Hepatocyte (in vitro differentiated cells): ENCODE results near the gene VAV2. TPM values are rescaled to one million over a fixed set of nuclear protein-coding genes. Genes with fewer than 3 reads are reported as not detected.

Experiments used
- DNase-seq: peaks from one replicate; pipeline ENCODE4 v3.0.0-alpha.2; 2016; ENCODE audit warnings: low spot score
- H2AFZ ChIP-seq: fragments of 200-600 bp; sonication (generic); 2 replicates; pipeline ENCODE4 v1.6.0; 2016; ENCODE audit warnings: antibody characterized with exemption, mild to moderate bottlenecking
- H3K27ac ChIP-seq: fragments of 200-600 bp; sonication (generic); 2 replicates; pipeline ENCODE4 v1.5.1; 2016; ENCODE audit warnings: mild to moderate bottlenecking
- H3K27me3 ChIP-seq: fragments of 200-600 bp; sonication (generic); 2 replicates; pipeline ENCODE4 v1.6.1; 2016
- H3K36me3 ChIP-seq: fragments of 200-600 bp; sonication (generic); replicated peaks from 2 replicates; pipeline ENCODE4 v1.5.1; 2016; ENCODE audit warnings: low read depth; ENCODE audit not compliant: insufficient read depth
- H3K4me1 ChIP-seq: fragments of 200-600 bp; sonication (generic); 2 replicates; pipeline ENCODE4 v1.5.1; 2016; ENCODE audit warnings: mild to moderate bottlenecking, moderate library complexity; ENCODE audit not compliant: insufficient read depth
- H3K4me2 ChIP-seq: fragments of 200-600 bp; sonication (generic); 2 replicates; pipeline ENCODE4 v1.6.0; 2016
- H3K4me3 ChIP-seq: fragments of 200-600 bp; sonication (generic); 2 replicates; pipeline ENCODE4 v1.5.1; 2016; ENCODE audit warnings: mild to moderate bottlenecking
- H3K79me2 ChIP-seq: fragments of 200-600 bp; sonication (generic); 2 replicates; pipeline ENCODE4 v1.6.0; 2017; ENCODE audit warnings: mild to moderate bottlenecking
- H3K9me2 ChIP-seq: fragments of 200-600 bp; sonication (generic); replicated peaks from 2 replicates; pipeline ENCODE4 v1.6.0; 2017; ENCODE audit warnings: mild to moderate bottlenecking; ENCODE audit not compliant: insufficient read depth
- H3K9me3 ChIP-seq: fragments of 200-600 bp; sonication (generic); 2 replicates; pipeline ENCODE4 v1.5.1; 2016; ENCODE audit warnings: low read depth, mild to moderate bottlenecking
- H4K20me1 ChIP-seq: fragments of 200-600 bp; sonication (generic); 2 replicates; pipeline ENCODE4 v1.6.0; 2016; ENCODE audit warnings: mild to moderate bottlenecking; ENCODE audit not compliant: insufficient read depth, poor library complexity, severe bottlenecking
- CTCF ChIP-seq: fragments of 200-600 bp; sonication (generic); IDR thresholded peaks from 2 replicates; pipeline ENCODE4 v1.5.1; 2016; ENCODE audit warnings: antibody characterized with exemption, mild to moderate bottlenecking; ENCODE audit not compliant: poor library complexity
- EZH2 ChIP-seq: fragments of 200-600 bp; sonication (generic); IDR thresholded peaks from 2 replicates; pipeline ENCODE4 v1.6.1; 2016; ENCODE audit warnings: antibody characterized with exemption, mild to moderate bottlenecking, borderline replicate concordance
- EZH2phosphoT487 ChIP-seq: fragments of 200-600 bp; sonication (generic); IDR thresholded peaks from one replicate; pipeline ENCODE4 v1.6.1; 2018; ENCODE audit warnings: antibody characterized with exemption, mild to moderate bottlenecking, low read depth, moderate library complexity; ENCODE audit not compliant: unreplicated experiment, severe bottlenecking
- WGBS: methylation state at CpG from one replicate; pipeline ENCODE4 v1.1.6; 2016; ENCODE audit warnings: low lambda C conversion rate; ENCODE audit errors: missing lambda C conversion rate; 5-methylcytosine and 5-hydroxymethylcytosine counted together
- polyA plus RNA-seq: library from polyadenylated mRNA; unstranded; fragments of >200 nt; fragmentation: Nextera tagmentation; extraction: Ambion mirVana; gene quantifications from 2 replicates; pipeline ENCODE4 v1.2.1, GENCODE V29; 2016
- total RNA-seq: library from RNA; depleted of rRNA; stranded (reverse); fragments of >200 nt; gene quantifications from 2 replicates; pipeline ENCODE4 v1.2.3, GENCODE V29; 2014

Gene VAV2
- total and polyA plus RNA-seq, 2 experiments from 2014 or later: 24.9 to 27.7 TPM

- Histone ChIP-seq H3K9me3 (no peaks in the 10 kb centered on the region), H3K27me3 (no peaks in the 10 kb centered on the region), H4K20me1 (no peaks in the 10 kb centered on the region), H3K36me3 (no peaks in the 10 kb centered on the region), H3K79me2 (no peaks in the 10 kb centered on the region), H3K4me1 (peaks cover 4% of the 10 kb centered on the region), H2AFZ (no peak overlapping the region), H3K27ac (no peak overlapping the region), H3K9me2 (no peaks in the 10 kb centered on the region), H3K4me2 (no peak overlapping the region), H3K4me3 (no peak overlapping the region)
- TF ChIP-seq CTCF (no peak), EZH2phosphoT487 (no peak), EZH2 (no peak)
- WGBS: 94% methylated on average over 10 of the region's 10 CpGs
- no peak for DNase-seq
These were observed 210.3 kb downstream of the VAV2 start for GRCh38 chr9:133781828-133782135.

- no peaks in the 10 kb centered on the region for H3K79me2 ChIP-seq
- 98% methylated on average over 15 of the region's 15 CpGs for WGBS
- H3K4me1 ChIP-seq: peaks cover 4% of the 10 kb centered on the region
- H3K4me3 ChIP-seq: no peak overlapping the region
- no peak for DNase-seq
- no peaks in the 10 kb centered on the region for H3K9me3 ChIP-seq
- no peak overlapping the region for H3K4me2 ChIP-seq
- no peaks in the 10 kb centered on the region for H3K9me2 ChIP-seq
- no peaks in the 10 kb centered on the region for H3K27me3 ChIP-seq
- no peaks in the 10 kb centered on the region for H3K36me3 ChIP-seq
- H3K27ac ChIP-seq: no peak overlapping the region
- no peak overlapping the region for H2AFZ ChIP-seq
- TF ChIP-seq CTCF (no peak), EZH2phosphoT487 (no peak), EZH2 (no peak)
- no peaks in the 10 kb centered on the region for H4K20me1 ChIP-seq
These were observed 210.9 kb downstream of the VAV2 start for GRCh38 chr9:133780962-133781827.

- H3K4me1 ChIP-seq: peaks cover 4% of the 10 kb centered on the region
- TF ChIP-seq EZH2phosphoT487 (no peak), EZH2 (no peak), CTCF (no peak)
- DNase-seq: no peak
- H3K36me3 ChIP-seq: no peaks in the 10 kb centered on the region
- no peak overlapping the region for H3K4me3 ChIP-seq
- H3K79me2 ChIP-seq: no peaks in the 10 kb centered on the region
- H4K20me1 ChIP-seq: no peaks in the 10 kb centered on the region
- over 99% methylated on average over 13 of the region's 15 CpGs for WGBS
- no peak overlapping the region for H3K27ac ChIP-seq
- no peaks in the 10 kb centered on the region for H3K9me3 ChIP-seq
- no peaks in the 10 kb centered on the region for H3K27me3 ChIP-seq
- no peak overlapping the region for H2AFZ ChIP-seq
- H3K9me2 ChIP-seq: no peaks in the 10 kb centered on the region
- H3K4me2 ChIP-seq: no peak overlapping the region
These were observed 211.6 kb downstream of the VAV2 start for GRCh38 chr9:133780404-133780945.
